Transverse colon (tissue), 4 donors: ENCODE data around the gene HEPN1. TPM values are rescaled to one million over a fixed set of nuclear protein-coding genes. Genes with fewer than 3 reads are reported as not detected.

Source experiments
- total RNA-seq, 4 donors: library from RNA; depleted of rRNA; stranded (reverse); fragments of >200 nt; gene quantifications; one replicate each; pipeline ENCODE4 v1.1.0, GENCODE V29; 2016

The HEPN1 gene
- total RNA-seq, 4 donors from 2014 or later = not detected

Other genes starting within 250 kb of the HEPN1 start
- gene SIAE, start 245.5 kb upstream of the HEPN1 start, total RNA-seq = 100 to 1,000 TPM in 1 of 4 donors, 10 to 100 TPM in 3; 38.4 to 183 (median 81.2) TPM
- gene SPA17, start 245.3 kb upstream of the HEPN1 start, total RNA-seq = 1 to 10 TPM; 1.6 to 9.0 (median 6.1) TPM
- 1 to 10 TPM in 1 of 4 donors, under 1 TPM in 1, not detected in 2; 0.96 to 1.5 TPM for gene NRGN, start 179.3 kb upstream of the HEPN1 start, total RNA-seq
- 100 to 1,000 TPM in 3 of 4 donors, 10 to 100 TPM in 1; 91.3 to 160 (median 108) TPM for gene VSIG2, start 167.0 kb upstream of the HEPN1 start, total RNA-seq
- gene ESAM, start 157.0 kb upstream of the HEPN1 start, total RNA-seq = 10 to 100 TPM in 1 of 4 donors, 1 to 10 TPM in 3; 5.8 to 10.1 (median 6.5) TPM
- gene MSANTD2, start 118.8 kb upstream of the HEPN1 start, total RNA-seq = 10 to 100 TPM in 2 of 4 donors, 1 to 10 TPM in 2; 8.1 to 40.0 (median 15.1) TPM
- 10 to 100 TPM in 2 of 4 donors, 1 to 10 TPM in 2; 5.6 to 38.6 (median 17.0) TPM for gene ROBO3, start 53.8 kb upstream of the HEPN1 start, total RNA-seq
- 10 to 100 TPM in 1 of 4 donors, 1 to 10 TPM in 3; 4.8 to 31.8 (median 6.4) TPM for gene ROBO4, start 21.4 kb upstream of the HEPN1 start, total RNA-seq
- under 1 TPM in 2 of 4 donors, not detected in 2; 0.14 to 0.37 TPM for gene HEPACAM, start 16.8 kb downstream of the HEPN1 start, total RNA-seq
- gene CCDC15, start 35.0 kb downstream of the HEPN1 start, total RNA-seq = under 1 TPM in 3 of 4 donors, not detected in 1; 0.64 to 0.82 (median 0.75) TPM
- gene SLC37A2, start 144.1 kb downstream of the HEPN1 start, total RNA-seq = 10 to 100 TPM in 1 of 4 donors, 1 to 10 TPM in 3; 2.4 to 20.6 (median 5.9) TPM
- gene TMEM218, start 192.4 kb downstream of the HEPN1 start, total RNA-seq = 10 to 100 TPM in 2 of 4 donors, 1 to 10 TPM in 2; 2.6 to 18.2 (median 10.6) TPM
- gene PKNOX2, start 245.5 kb downstream of the HEPN1 start, total RNA-seq = 1 to 10 TPM in 1 of 4 donors, under 1 TPM in 2, not detected in 1; 0.27 to 4.8 (median 0.75) TPM